SK-N-SH (cell line): ENCODE data around the gene TRAIP. TPM values are rescaled to one million over a fixed set of nuclear protein-coding genes. Genes with fewer than 3 reads are reported as not detected.

ENCODE experiments used
- CTCF ChIA-PET: fragments of 300-600, 350-600 bp; formaldehyde crosslinking; extraction: SDS; loops from one replicate; lab custom pipeline; 2021; lab: Yijun Ruan, JAX
- POLR2A ChIA-PET: fragments of 350-600 bp; sonication (Branson Sonifier 250); formaldehyde crosslinking; extraction: SDS; loops from one replicate; lab custom pipeline; 2020; ENCODE audit warnings: antibody characterized with exemption, inconsistent platforms; lab: Yijun Ruan, JAX
- DNase-seq: peaks from one replicate; pipeline ENCODE4 v3.0.0; 2012
- H2AFZ ChIP-seq: fragments of 200-600 bp; sonication (generic); 2 replicates; pipeline ENCODE4 v1.8.1; 2016; ENCODE audit warnings: antibody characterized with exemption, mild to moderate bottlenecking, low read depth
- H3F3A ChIP-seq: fragments of 200-600 bp; sonication (generic); replicated peaks from 2 replicates; pipeline ENCODE3; 2016; ENCODE audit warnings: antibody characterized with exemption, mild to moderate bottlenecking; ENCODE audit not compliant: insufficient read depth
- H3K27ac ChIP-seq, 2 experiments: fragments of 200-500 bp in 1 of 2; fragments of 200-600 bp in 1 of 2; sonication (Bioruptor generic) in 1 of 2; sonication (generic), shearing (Covaris generic) in 1 of 2; 2 replicates each; pipeline versions ENCODE4 v1.5.1 to v1.6.1; 2014 to 2016; ENCODE audit warnings: low read depth in 2 of 2, inconsistent platforms in 1 of 2, low read length in 1 of 2, mild to moderate bottlenecking in 1 of 2, mixed read lengths in 1 of 2
- H3K27me3 ChIP-seq: fragments of 200-600 bp; sonication (generic), shearing (Covaris generic); 2 replicates; pipeline ENCODE4 v1.6.1; 2016; ENCODE audit warnings: mixed run types; ENCODE audit not compliant: insufficient read depth
- H3K36me3 ChIP-seq, 2 experiments: fragments of 200-500 bp in 1 of 2; fragments of 200-600 bp in 1 of 2; sonication (Bioruptor generic) in 1 of 2; sonication (generic) in 1 of 2; replicated peaks in 1 of 2; 2 replicates each; pipeline versions ENCODE3 to v1.5.1; 2014 to 2016; ENCODE audit warnings: low read length in 1 of 2, mild to moderate bottlenecking in 1 of 2; ENCODE audit not compliant: insufficient read depth in 2 of 2, control insufficient read depth in 1 of 2
- H3K4me1 ChIP-seq, 2 experiments: fragments of 200-500 bp in 1 of 2; fragments of 200-600 bp in 1 of 2; sonication (Bioruptor generic) in 1 of 2; sonication (generic), shearing (Covaris generic) in 1 of 2; 2 replicates each; pipeline versions ENCODE4 v1.5.1 to v1.6.1; 2014 to 2016; ENCODE audit warnings: low read depth in 1 of 2, low read length in 1 of 2, mixed run types in 1 of 2; ENCODE audit not compliant: insufficient read depth in 2 of 2, control insufficient read depth in 1 of 2
- H3K4me2 ChIP-seq: fragments of 200-600 bp; sonication (generic), shearing (Covaris generic); 2 replicates; pipeline ENCODE4 v1.6.1; 2017; ENCODE audit warnings: mixed run types
- H3K4me3 ChIP-seq, 2 experiments: fragments of 200-500 bp in 1 of 2; fragments of 200-600 bp in 1 of 2; sonication (Bioruptor generic) in 1 of 2; sonication (generic), shearing (Covaris generic) in 1 of 2; 2 replicates each; pipeline versions ENCODE4 v1.5.1 to v1.8.1; 2014 to 2016; ENCODE audit warnings: low read depth in 2 of 2, inconsistent platforms in 1 of 2, low read length in 1 of 2, mild to moderate bottlenecking in 1 of 2, mixed read lengths in 1 of 2, moderate library complexity in 1 of 2
- H3K79me2 ChIP-seq: fragments of 200-600 bp; sonication (generic); 2 replicates; pipeline ENCODE4 v1.8.1; 2017; ENCODE audit warnings: mild to moderate bottlenecking; ENCODE audit not compliant: insufficient read depth
- H3K9ac ChIP-seq: fragments of 200-600 bp; sonication (generic); 2 replicates; pipeline ENCODE4 v1.6.1; 2017; ENCODE audit warnings: mixed run types
- H3K9me2 ChIP-seq: fragments of 200-600 bp; sonication (generic); 2 replicates; pipeline ENCODE4 v1.6.1; 2017; ENCODE audit warnings: mixed run types
- H3K9me3 ChIP-seq: fragments of 200-600 bp; sonication (generic); 2 replicates; pipeline ENCODE4 v1.6.1; 2017; ENCODE audit warnings: mixed run types, mild to moderate bottlenecking, moderate library complexity
- H4K20me1 ChIP-seq: fragments of 200-600 bp; sonication (generic); 2 replicates; pipeline ENCODE4 v1.6.1; 2017; ENCODE audit warnings: mild to moderate bottlenecking, mixed run types; ENCODE audit not compliant: insufficient read depth
- ELF1 ChIP-seq: IDR thresholded peaks from 2 replicates; pipeline ENCODE4 v1.4.0; 2012
- FOSL2 ChIP-seq: IDR thresholded peaks from 2 replicates; pipeline ENCODE4 v1.4.0; 2012; ENCODE audit warnings: low read depth, mild to moderate bottlenecking, moderate library complexity, borderline replicate concordance
- FOXJ3 ChIP-seq: sonication (generic); formaldehyde crosslinking; IDR thresholded peaks from 2 replicates; pipeline ENCODE4 v1.5.1; 2020; ENCODE audit warnings: mild to moderate bottlenecking, missing genetic modification reagents
- FOXM1 ChIP-seq: IDR thresholded peaks from 2 replicates; pipeline ENCODE4 v1.4.0; 2012; ENCODE audit warnings: low read depth, mild to moderate bottlenecking
- GABPA ChIP-seq: IDR thresholded peaks from 2 replicates; pipeline ENCODE4 v1.4.0; 2012; ENCODE audit warnings: low read depth, mild to moderate bottlenecking
- NFIC ChIP-seq: IDR thresholded peaks from 2 replicates; pipeline ENCODE4 v1.4.0; 2012; ENCODE audit warnings: borderline replicate concordance
- NRF1 ChIP-seq: IDR thresholded peaks from 2 replicates; pipeline ENCODE4 v1.6.1; 2012; ENCODE audit warnings: low read depth, mild to moderate bottlenecking, low read length
- RAD21 ChIP-seq: IDR thresholded peaks from 2 replicates; pipeline ENCODE4 v1.6.1; 2012; ENCODE audit warnings: mild to moderate bottlenecking, low read length
- RFX5 ChIP-seq: IDR thresholded peaks from 2 replicates; pipeline ENCODE4 v1.6.1; 2012; ENCODE audit warnings: mild to moderate bottlenecking, improper control_type of control experiment, low read length
- RXRA ChIP-seq: IDR thresholded peaks from 2 replicates; pipeline ENCODE4 v1.4.0; 2012; ENCODE audit warnings: low read depth, mild to moderate bottlenecking, borderline replicate concordance
- SIN3A ChIP-seq: IDR thresholded peaks from 2 replicates; pipeline ENCODE4 v1.6.1; 2012; ENCODE audit warnings: low read depth, mild to moderate bottlenecking, low read length, moderate library complexity, borderline replicate concordance
- SMC3 ChIP-seq: IDR thresholded peaks from 2 replicates; pipeline ENCODE4 v1.6.1; 2012; ENCODE audit warnings: low read depth, low read length, improper control_type of control experiment
- TCF12 ChIP-seq: IDR thresholded peaks from 2 replicates; pipeline ENCODE4 v1.4.0; 2012
- YY1 ChIP-seq: IDR thresholded peaks from 2 replicates; pipeline ENCODE4 v1.4.0; 2012; ENCODE audit warnings: low read depth, mild to moderate bottlenecking
- WGBS: methylation state at CpG from one replicate; pipeline ENCODE4 v1.1.6; 2017; ENCODE audit warnings: low lambda C conversion rate; 5-methylcytosine and 5-hydroxymethylcytosine counted together
- polyA plus RNA-seq, 3 experiments: library from polyadenylated mRNA; depleted of rRNA; stranded (reverse); fragments of >200 nt; gene quantifications; 2 replicates each; pipeline ENCODE4 v1.2.3, GENCODE V29; 2012
- TF ChIP-seq, protein P1 (sequence below): IDR thresholded peaks from 2 replicates; pipeline ENCODE4 v1.6.1; 2012; ENCODE audit warnings: mild to moderate bottlenecking, low read depth, low read length, moderate library complexity
- TF ChIP-seq, protein P2 (sequence below): fragments of 200-600 bp; sonication (generic); IDR thresholded peaks from 2 replicates; pipeline ENCODE4 v1.6.1; 2017; ENCODE audit warnings: antibody characterized with exemption, mild to moderate bottlenecking, moderate library complexity
- TF ChIP-seq, protein P3 (sequence below): IDR thresholded peaks from 2 replicates; pipeline ENCODE4; 2012
- TF ChIP-seq, protein P4 (sequence below): IDR thresholded peaks from 2 replicates; pipeline ENCODE4 v1.4.0; 2012; ENCODE audit warnings: low read depth, borderline replicate concordance
- TF ChIP-seq, protein P5 (sequence below): IDR thresholded peaks from 2 replicates; pipeline ENCODE4 v1.4.0; 2012; ENCODE audit warnings: low read depth, borderline replicate concordance
- TF ChIP-seq, protein P6 (sequence below): IDR thresholded peaks from 2 replicates; pipeline ENCODE4 v1.4.0; 2012; ENCODE audit warnings: low read depth

The TRAIP gene
- polyA plus RNA-seq, 1 of the 3 experiments (the other 2 are of a cell fraction) = 8.1 TPM

DNA sequence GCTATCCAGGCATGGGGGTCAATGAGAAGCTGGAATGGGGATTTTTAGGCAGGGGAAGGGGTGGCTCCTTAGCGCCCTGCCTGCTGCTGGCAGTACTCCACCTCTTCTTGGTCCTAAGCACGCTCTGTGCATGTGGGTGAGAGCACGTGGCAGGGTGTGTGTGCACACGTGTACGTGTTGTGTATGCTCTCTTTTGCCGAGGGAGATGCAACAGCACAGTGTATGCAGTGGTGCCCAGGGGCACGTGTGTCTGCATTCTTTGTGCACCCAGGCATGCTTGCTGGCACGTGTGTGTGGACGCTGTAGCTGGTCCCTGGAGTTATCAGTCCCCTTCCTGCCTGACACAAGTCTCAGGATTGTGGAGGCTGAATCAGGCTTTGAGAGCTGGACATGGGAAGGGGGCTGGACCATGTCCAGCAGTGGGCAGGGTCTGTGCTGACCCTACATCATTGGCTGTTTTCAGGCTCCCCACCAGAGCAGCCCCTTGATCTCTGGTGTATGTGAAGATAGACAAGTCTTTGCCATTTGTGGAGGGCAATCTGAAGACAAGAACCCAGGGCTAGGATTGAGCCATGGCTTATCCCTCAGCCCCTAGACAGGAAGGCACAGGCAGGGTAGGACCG lies 15.3 kb upstream of the TRAIP start (continued):
- TF ChIP-seq NFIC (no peak), RXRA (no peak), SIN3A (no peak), NRF1 (no peak)

DNA sequence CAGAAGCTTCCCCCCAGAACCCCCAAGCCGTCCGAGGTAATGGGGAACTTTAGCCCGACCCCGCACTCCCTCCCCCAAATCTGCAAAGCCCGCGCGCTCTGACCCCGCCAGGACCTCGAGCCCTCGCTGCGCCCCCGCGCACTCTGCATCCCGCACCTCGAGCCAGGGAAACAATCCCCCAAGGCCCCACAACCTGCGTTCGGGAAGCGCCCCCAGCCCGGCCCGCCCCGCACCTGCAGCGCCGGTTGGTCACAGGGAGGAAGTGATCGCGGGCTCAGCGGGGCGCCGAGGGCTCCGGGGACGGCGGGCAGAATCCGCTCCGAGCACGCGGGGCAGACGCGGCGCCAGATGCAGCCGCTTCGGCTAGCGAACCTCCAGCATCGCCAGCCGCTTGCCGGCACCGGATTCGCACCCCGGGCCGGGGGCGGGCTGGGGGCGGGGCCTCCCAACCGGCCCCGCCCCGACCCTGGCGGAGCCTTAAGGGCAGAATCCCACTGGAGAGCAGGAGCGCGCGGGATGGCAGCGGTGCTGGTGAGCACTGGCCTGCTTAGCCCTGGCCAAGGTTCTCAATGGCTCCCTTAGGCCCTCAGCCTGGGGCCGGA lies 13.3 kb upstream of the TRAIP start, which contains the start of gene CAMKV:
CAMKV (minus strand) TSS at position 382 of the 602 bp plus-strand sequence. CDS start 7,518 bp downstream, outside the sequence.
- POLR2A ChIA-PET = interaction anchor here (0.8 kb wide), 1 partner anchor 12 kb away, joined by 3 read pairs; no protein-coding TSS in a partner anchor
- H2AFZ ChIP-seq = 0 out of 2 replicates have a peak within 1 kb of the TSS, but pooled peaks have one; percentile 41
- H3K4me1 ChIP-seq = peaks cover 0 to 50% of the 10 kb centered on the region in 2 experiments; a peak in 1 of 4 replicates
- no peaks in the 10 kb centered on the region for H3K9me3 ChIP-seq
- no peak within 1 kb of the TSS; a peak in 1 of 4 replicates for H3K27ac ChIP-seq
- no CpG with 5 or more reads among the region's 59 CpGs for whole genome bisulfite sequencing
- peak within 1 kb of the TSS; percentile 78; the same call in 1 of the 2 replicates for H3K4me2 ChIP-seq
- H3K4me3 ChIP-seq = peak within 1 kb of the TSS; percentile 23 to 53; a peak in 3 of 4 replicates
- no peaks in the 10 kb centered on the region for H3K79me2 ChIP-seq
- H3F3A ChIP-seq = no peaks in the 10 kb centered on the region
- no peaks in the 10 kb centered on the region for H4K20me1 ChIP-seq
- H3K9ac ChIP-seq = no peak within 1 kb of the TSS
- CTCF ChIA-PET = interaction anchor here (1.5 to 6.1 kb wide), 3 partner anchors 12 to 67 kb away, joined by 6 to 42 read pairs (median 15); partner anchors contain the start of gene INKA1
- peaks cover 25% of the 10 kb centered on the region for H3K27me3 ChIP-seq
- no peaks in the 10 kb centered on the region for H3K36me3 ChIP-seq
- peak; percentile 95 for DNase-seq
- no peaks in the 10 kb centered on the region for H3K9me2 ChIP-seq
- TF ChIP-seq, protein P1, sequence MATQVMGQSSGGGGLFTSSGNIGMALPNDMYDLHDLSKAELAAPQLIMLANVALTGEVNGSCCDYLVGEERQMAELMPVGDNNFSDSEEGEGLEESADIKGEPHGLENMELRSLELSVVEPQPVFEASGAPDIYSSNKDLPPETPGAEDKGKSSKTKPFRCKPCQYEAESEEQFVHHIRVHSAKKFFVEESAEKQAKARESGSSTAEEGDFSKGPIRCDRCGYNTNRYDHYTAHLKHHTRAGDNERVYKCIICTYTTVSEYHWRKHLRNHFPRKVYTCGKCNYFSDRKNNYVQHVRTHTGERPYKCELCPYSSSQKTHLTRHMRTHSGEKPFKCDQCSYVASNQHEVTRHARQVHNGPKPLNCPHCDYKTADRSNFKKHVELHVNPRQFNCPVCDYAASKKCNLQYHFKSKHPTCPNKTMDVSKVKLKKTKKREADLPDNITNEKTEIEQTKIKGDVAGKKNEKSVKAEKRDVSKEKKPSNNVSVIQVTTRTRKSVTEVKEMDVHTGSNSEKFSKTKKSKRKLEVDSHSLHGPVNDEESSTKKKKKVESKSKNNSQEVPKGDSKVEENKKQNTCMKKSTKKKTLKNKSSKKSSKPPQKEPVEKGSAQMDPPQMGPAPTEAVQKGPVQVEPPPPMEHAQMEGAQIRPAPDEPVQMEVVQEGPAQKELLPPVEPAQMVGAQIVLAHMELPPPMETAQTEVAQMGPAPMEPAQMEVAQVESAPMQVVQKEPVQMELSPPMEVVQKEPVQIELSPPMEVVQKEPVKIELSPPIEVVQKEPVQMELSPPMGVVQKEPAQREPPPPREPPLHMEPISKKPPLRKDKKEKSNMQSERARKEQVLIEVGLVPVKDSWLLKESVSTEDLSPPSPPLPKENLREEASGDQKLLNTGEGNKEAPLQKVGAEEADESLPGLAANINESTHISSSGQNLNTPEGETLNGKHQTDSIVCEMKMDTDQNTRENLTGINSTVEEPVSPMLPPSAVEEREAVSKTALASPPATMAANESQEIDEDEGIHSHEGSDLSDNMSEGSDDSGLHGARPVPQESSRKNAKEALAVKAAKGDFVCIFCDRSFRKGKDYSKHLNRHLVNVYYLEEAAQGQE = no peak
- TF ChIP-seq, protein P2, sequence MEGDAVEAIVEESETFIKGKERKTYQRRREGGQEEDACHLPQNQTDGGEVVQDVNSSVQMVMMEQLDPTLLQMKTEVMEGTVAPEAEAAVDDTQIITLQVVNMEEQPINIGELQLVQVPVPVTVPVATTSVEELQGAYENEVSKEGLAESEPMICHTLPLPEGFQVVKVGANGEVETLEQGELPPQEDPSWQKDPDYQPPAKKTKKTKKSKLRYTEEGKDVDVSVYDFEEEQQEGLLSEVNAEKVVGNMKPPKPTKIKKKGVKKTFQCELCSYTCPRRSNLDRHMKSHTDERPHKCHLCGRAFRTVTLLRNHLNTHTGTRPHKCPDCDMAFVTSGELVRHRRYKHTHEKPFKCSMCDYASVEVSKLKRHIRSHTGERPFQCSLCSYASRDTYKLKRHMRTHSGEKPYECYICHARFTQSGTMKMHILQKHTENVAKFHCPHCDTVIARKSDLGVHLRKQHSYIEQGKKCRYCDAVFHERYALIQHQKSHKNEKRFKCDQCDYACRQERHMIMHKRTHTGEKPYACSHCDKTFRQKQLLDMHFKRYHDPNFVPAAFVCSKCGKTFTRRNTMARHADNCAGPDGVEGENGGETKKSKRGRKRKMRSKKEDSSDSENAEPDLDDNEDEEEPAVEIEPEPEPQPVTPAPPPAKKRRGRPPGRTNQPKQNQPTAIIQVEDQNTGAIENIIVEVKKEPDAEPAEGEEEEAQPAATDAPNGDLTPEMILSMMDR = no peak
- no peak for TF ChIP-seq NFIC
- TF ChIP-seq, protein P3, sequence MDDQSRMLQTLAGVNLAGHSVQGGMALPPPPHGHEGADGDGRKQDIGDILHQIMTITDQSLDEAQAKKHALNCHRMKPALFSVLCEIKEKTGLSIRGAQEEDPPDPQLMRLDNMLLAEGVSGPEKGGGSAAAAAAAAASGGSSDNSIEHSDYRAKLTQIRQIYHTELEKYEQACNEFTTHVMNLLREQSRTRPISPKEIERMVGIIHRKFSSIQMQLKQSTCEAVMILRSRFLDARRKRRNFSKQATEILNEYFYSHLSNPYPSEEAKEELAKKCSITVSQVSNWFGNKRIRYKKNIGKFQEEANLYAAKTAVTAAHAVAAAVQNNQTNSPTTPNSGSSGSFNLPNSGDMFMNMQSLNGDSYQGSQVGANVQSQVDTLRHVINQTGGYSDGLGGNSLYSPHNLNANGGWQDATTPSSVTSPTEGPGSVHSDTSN = no peak
- TF ChIP-seq FOSL2 = no peak
- no peak for TF ChIP-seq YY1
- TF ChIP-seq ELF1 = no peak
- TF ChIP-seq, protein P4, sequence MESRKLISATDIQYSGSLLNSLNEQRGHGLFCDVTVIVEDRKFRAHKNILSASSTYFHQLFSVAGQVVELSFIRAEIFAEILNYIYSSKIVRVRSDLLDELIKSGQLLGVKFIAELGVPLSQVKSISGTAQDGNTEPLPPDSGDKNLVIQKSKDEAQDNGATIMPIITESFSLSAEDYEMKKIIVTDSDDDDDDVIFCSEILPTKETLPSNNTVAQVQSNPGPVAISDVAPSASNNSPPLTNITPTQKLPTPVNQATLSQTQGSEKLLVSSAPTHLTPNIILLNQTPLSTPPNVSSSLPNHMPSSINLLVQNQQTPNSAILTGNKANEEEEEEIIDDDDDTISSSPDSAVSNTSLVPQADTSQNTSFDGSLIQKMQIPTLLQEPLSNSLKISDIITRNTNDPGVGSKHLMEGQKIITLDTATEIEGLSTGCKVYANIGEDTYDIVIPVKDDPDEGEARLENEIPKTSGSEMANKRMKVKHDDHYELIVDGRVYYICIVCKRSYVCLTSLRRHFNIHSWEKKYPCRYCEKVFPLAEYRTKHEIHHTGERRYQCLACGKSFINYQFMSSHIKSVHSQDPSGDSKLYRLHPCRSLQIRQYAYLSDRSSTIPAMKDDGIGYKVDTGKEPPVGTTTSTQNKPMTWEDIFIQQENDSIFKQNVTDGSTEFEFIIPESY = no peak
- TF ChIP-seq GABPA = no peak
- no peak for TF ChIP-seq FOXJ3
- no peak for TF ChIP-seq SMC3
- TF ChIP-seq TCF12 = no peak
- TF ChIP-seq, protein P5, sequence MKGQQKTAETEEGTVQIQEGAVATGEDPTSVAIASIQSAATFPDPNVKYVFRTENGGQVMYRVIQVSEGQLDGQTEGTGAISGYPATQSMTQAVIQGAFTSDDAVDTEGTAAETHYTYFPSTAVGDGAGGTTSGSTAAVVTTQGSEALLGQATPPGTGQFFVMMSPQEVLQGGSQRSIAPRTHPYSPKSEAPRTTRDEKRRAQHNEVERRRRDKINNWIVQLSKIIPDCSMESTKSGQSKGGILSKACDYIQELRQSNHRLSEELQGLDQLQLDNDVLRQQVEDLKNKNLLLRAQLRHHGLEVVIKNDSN = no peak
- TF ChIP-seq RFX5 = no peak
- TF ChIP-seq, protein P6, sequence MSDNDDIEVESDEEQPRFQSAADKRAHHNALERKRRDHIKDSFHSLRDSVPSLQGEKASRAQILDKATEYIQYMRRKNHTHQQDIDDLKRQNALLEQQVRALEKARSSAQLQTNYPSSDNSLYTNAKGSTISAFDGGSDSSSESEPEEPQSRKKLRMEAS = no peak
- TF ChIP-seq RAD21 = no peak
- TF ChIP-seq FOXM1 = no peak
